HEK293 (cell line): ENCODE results near the gene ZNF653.

Source experiments
- CTCF ChIA-PET: fragments of 350-600 bp; formaldehyde crosslinking; extraction: SDS; loops from one replicate; lab custom pipeline; 2021; ENCODE audit warnings: antibody characterized with exemption; lab: Yijun Ruan, JAX
- POLR2A ChIA-PET: fragments of 300-600 bp; formaldehyde crosslinking; extraction: SDS; loops from one replicate; lab custom pipeline; 2020; ENCODE audit warnings: antibody characterized with exemption, inconsistent platforms; lab: Yijun Ruan, JAX
- H3K27ac ChIP-seq: fragments of 200-500 bp; sonication (Bioruptor generic); 2 replicates; pipeline ENCODE4 v1.5.1; 2014; ENCODE audit warnings: low read depth, low read length, control low read depth, inconsistent platforms; ENCODE audit errors: extremely low read depth
- H3K36me3 ChIP-seq, 2 experiments: fragments of 200-500 bp in 1 of 2; sonication (Bioruptor generic) in 1 of 2; 1 replicate in 1 of 2; 2 replicates in 1 of 2; pipeline ENCODE4 v1.5.1; 2014 to 2017; ENCODE audit warnings: inconsistent platforms in 2 of 2, low read length in 2 of 2; ENCODE audit not compliant: control insufficient read depth in 2 of 2, insufficient read depth in 1 of 2
- H3K4me1 ChIP-seq: fragments of 200-500 bp; sonication (Bioruptor generic); 2 replicates; pipeline ENCODE4 v1.5.1; 2014; ENCODE audit warnings: mild to moderate bottlenecking, low read length, inconsistent platforms; ENCODE audit not compliant: control insufficient read depth, insufficient read depth
- H3K4me3 ChIP-seq: 2 replicates; pipeline ENCODE4 v1.5.1; 2011; ENCODE audit warnings: low read depth, mild to moderate bottlenecking, control low read depth, low read length, moderate library complexity
- H3K9me3 ChIP-seq: fragments of 200-500 bp; sonication (Bioruptor generic); 2 replicates; pipeline ENCODE4 v1.5.1; 2014; ENCODE audit warnings: low read depth, low read length, inconsistent platforms; ENCODE audit not compliant: control insufficient read depth, insufficient read depth
- CTCF ChIP-seq: fragments of 450-650 bp; formaldehyde crosslinking; IDR thresholded peaks from 2 replicates; pipeline ENCODE4 v1.5.1; 2016; ENCODE audit warnings: missing biosample characterization, missing genetic modification characterization
- OVOL3 ChIP-seq: fragments of 450-650 bp; formaldehyde crosslinking; IDR thresholded peaks from 2 replicates; pipeline ENCODE4 v1.5.1; 2016; ENCODE audit warnings: missing biosample characterization, missing genetic modification characterization
- PRDM1 ChIP-seq: fragments of 450-650 bp; formaldehyde crosslinking; IDR thresholded peaks from 2 replicates; pipeline ENCODE4; 2016; ENCODE audit warnings: missing biosample characterization, missing genetic modification characterization
- PRDM10 ChIP-seq: fragments of 450-650 bp; formaldehyde crosslinking; IDR thresholded peaks from 2 replicates; pipeline ENCODE4 v1.5.1; 2016; ENCODE audit warnings: missing biosample characterization, missing genetic modification characterization
- SETDB1 ChIP-seq: IDR thresholded peaks from one replicate; pipeline ENCODE4 v1.6.1; 2017; ENCODE audit warnings: mild to moderate bottlenecking, low read length, moderate library complexity, mixed read lengths; ENCODE audit not compliant: insufficient read length
- SP7 ChIP-seq: fragments of 450-650 bp; formaldehyde crosslinking; IDR thresholded peaks from 2 replicates; pipeline ENCODE4 v1.5.1; 2016; ENCODE audit warnings: missing biosample characterization, missing genetic modification characterization
- WT1 ChIP-seq: fragments of 450-650 bp; formaldehyde crosslinking; IDR thresholded peaks from 2 replicates; pipeline ENCODE4 v1.5.1; 2016; ENCODE audit warnings: missing biosample characterization, missing genetic modification characterization
- ZBTB10 ChIP-seq: fragments of 450-650 bp; formaldehyde crosslinking; IDR thresholded peaks from 2 replicates; pipeline ENCODE4 v1.5.1; 2016; ENCODE audit warnings: missing biosample characterization, missing genetic modification characterization
- ZBTB17 ChIP-seq: fragments of 450-650 bp; formaldehyde crosslinking; IDR thresholded peaks from 2 replicates; pipeline ENCODE4 v1.5.1; 2016; ENCODE audit warnings: missing biosample characterization, missing genetic modification characterization
- ZBTB8A ChIP-seq: fragments of 450-650 bp; formaldehyde crosslinking; IDR thresholded peaks from 2 replicates; pipeline ENCODE4 v1.5.1; 2016; ENCODE audit warnings: missing biosample characterization, missing genetic modification characterization
- ZNF138 ChIP-seq: fragments of 450-650 bp; formaldehyde crosslinking; IDR thresholded peaks from 2 replicates; pipeline ENCODE4 v1.5.1; 2016; ENCODE audit warnings: missing biosample characterization, missing genetic modification characterization, borderline replicate concordance
- ZNF146 ChIP-seq: fragments of 450-650 bp; formaldehyde crosslinking; IDR thresholded peaks from 2 replicates; pipeline ENCODE4 v1.5.1; 2016; ENCODE audit warnings: missing biosample characterization, missing genetic modification characterization
- ZNF148 ChIP-seq: fragments of 450-650 bp; formaldehyde crosslinking; IDR thresholded peaks from 2 replicates; pipeline ENCODE4 v1.5.0; 2017; ENCODE audit warnings: missing biosample characterization, missing genetic modification characterization, borderline replicate concordance
- ZNF202 ChIP-seq: fragments of 450-650 bp; formaldehyde crosslinking; IDR thresholded peaks from 2 replicates; pipeline ENCODE4 v1.5.1; 2016; ENCODE audit warnings: missing biosample characterization, missing genetic modification characterization, borderline replicate concordance
- ZNF23 ChIP-seq: fragments of 450-650 bp; formaldehyde crosslinking; IDR thresholded peaks from 2 replicates; pipeline ENCODE4 v1.5.1; 2016; ENCODE audit warnings: missing biosample characterization, missing genetic modification characterization, borderline replicate concordance
- ZNF248 ChIP-seq: fragments of 450-650 bp; formaldehyde crosslinking; IDR thresholded peaks from 2 replicates; pipeline ENCODE4 v1.5.1; 2017; ENCODE audit warnings: missing biosample characterization, missing genetic modification characterization
- ZNF292 ChIP-seq: fragments of 450-650 bp; formaldehyde crosslinking; IDR thresholded peaks from 2 replicates; pipeline ENCODE4 v1.5.1; 2016; ENCODE audit warnings: low read depth, missing biosample characterization, missing genetic modification characterization, borderline replicate concordance
- ZNF366 ChIP-seq: fragments of 450-650 bp; formaldehyde crosslinking; conservative IDR thresholded peaks from 2 replicates; pipeline ENCODE4 v1.5.1; 2016; ENCODE audit warnings: missing biosample characterization, missing genetic modification characterization
- ZNF398 ChIP-seq: fragments of 450-650 bp; formaldehyde crosslinking; IDR thresholded peaks from 2 replicates; pipeline ENCODE4 v1.5.1; 2017; ENCODE audit warnings: missing biosample characterization, missing genetic modification characterization
- ZNF48 ChIP-seq: fragments of 450-650 bp; formaldehyde crosslinking; IDR thresholded peaks from 2 replicates; pipeline ENCODE4 v1.5.1; 2016; ENCODE audit warnings: missing biosample characterization, missing genetic modification characterization
- ZNF600 ChIP-seq: fragments of 450-650 bp; formaldehyde crosslinking; IDR thresholded peaks from 2 replicates; pipeline ENCODE4 v1.5.1; 2016; ENCODE audit warnings: missing biosample characterization, missing genetic modification characterization
- ZNF629 ChIP-seq: fragments of 450-650 bp; formaldehyde crosslinking; IDR thresholded peaks from 2 replicates; pipeline ENCODE4 v1.5.1; 2017; ENCODE audit warnings: missing biosample characterization, missing genetic modification characterization
- ZNF664 ChIP-seq: fragments of 450-650 bp; formaldehyde crosslinking; IDR thresholded peaks from 2 replicates; pipeline ENCODE4 v1.5.1; 2016; ENCODE audit warnings: missing biosample characterization, missing genetic modification characterization
- ZNF670 ChIP-seq: fragments of 450-650 bp; formaldehyde crosslinking; IDR thresholded peaks from 2 replicates; pipeline ENCODE4 v1.5.1; 2016; ENCODE audit warnings: missing biosample characterization, missing genetic modification characterization, low read depth
- ZNF791 ChIP-seq: fragments of 450-650 bp; formaldehyde crosslinking; IDR thresholded peaks from 2 replicates; pipeline ENCODE4 v1.5.1; 2016; ENCODE audit warnings: missing biosample characterization, missing genetic modification characterization

The ZNF653 gene

GRCh38 chr19:11496391-11497163, 9.1 kb downstream of the ZNF653 start:
- POLR2A ChIA-PET = interaction anchor here (0.6 kb wide), 1 partner anchor 51 kb away, joined by 7 read pairs; no protein-coding TSS in a partner anchor
- H3K9me3 ChIP-seq = no peaks in the 10 kb centered on the region
- H3K4me1 ChIP-seq = no peaks in the 10 kb centered on the region
- CTCF ChIA-PET = interaction anchor here (0.6 to 2.1 kb wide), 12 partner anchors 8 to 191 kb away, joined by 3 to 12 read pairs (median 4); no protein-coding TSS in a partner anchor
- no peak overlapping the region for H3K27ac ChIP-seq
- H3K4me3 ChIP-seq = no peak overlapping the region
- peaks cover 5 to 23% of the 10 kb centered on the region in 2 experiments; a peak in 2 of 3 replicates for H3K36me3 ChIP-seq
- TF ChIP-seq ZNF48 (tag by site-specific recombination) (no peak), SETDB1 (no peak), ZNF138 (no peak), ZNF292 (tag by site-specific recombination) (no peak), OVOL3 (tag by site-specific recombination) (no peak), ZNF600 (tag by site-specific recombination) (peak; percentile 63), ZNF146 (tag by site-specific recombination) (no peak), ZNF791 (tag by site-specific recombination) (no peak), ZNF398 (tag by site-specific recombination) (no peak), WT1 (tag by site-specific recombination) (no peak), ZNF629 (0 out of 2 replicates have a peak, but pooled peaks have one; percentile 38), ZNF23 (tag by site-specific recombination) (no peak), ZBTB10 (tag by site-specific recombination) (no peak), ZNF248 (tag by site-specific recombination) (no peak), ZNF664 (tag by site-specific recombination) (no peak), PRDM10 (tag by site-specific recombination) (peak; percentile 59), ZNF202 (tag by site-specific recombination) (no peak), ZBTB17 (tag by site-specific recombination) (peak; percentile 80), ZBTB8A (tag by site-specific recombination) (no peak; the same call in 1 of the 2 replicates), SP7 (tag by site-specific recombination) (peak; percentile 48; the same call in 1 of the 2 replicates), CTCF (tag by site-specific recombination) (peak; percentile 38; the same call in 1 of the 2 replicates), ZNF670 (tag by site-specific recombination) (no peak), ZNF148 (tag by site-specific recombination) (no peak), ZNF366 (tag by site-specific recombination) (no peak), PRDM1 (no peak)
